Thyroid gland (tissue), 4 donors: ENCODE data around the gene ATXN7L3.

Experiments used
- POLR2A ChIP-seq, 2 donors: fragments of 450-650 bp; IDR thresholded peaks; one replicate each; pipeline ENCODE4 v1.6.1; 2017; ENCODE audit warnings: antibody characterized with exemption in 2 of 2, mild to moderate bottlenecking in 2 of 2, moderate library complexity in 1 of 2
- TF ChIP-seq, protein P1 (sequence below), 6 experiments: fragments of 200-600 bp in 3 of 6; fragments of 450-650 bp in 3 of 6; sonication (generic) in 3 of 6; IDR thresholded peaks; one replicate each; pipeline ENCODE4 v1.5.1; 2016 to 2019; ENCODE audit warnings: antibody characterized with exemption in 6 of 6, mild to moderate bottlenecking in 2 of 6, inconsistent platforms in 1 of 6, moderate library complexity in 1 of 6

DNA sequence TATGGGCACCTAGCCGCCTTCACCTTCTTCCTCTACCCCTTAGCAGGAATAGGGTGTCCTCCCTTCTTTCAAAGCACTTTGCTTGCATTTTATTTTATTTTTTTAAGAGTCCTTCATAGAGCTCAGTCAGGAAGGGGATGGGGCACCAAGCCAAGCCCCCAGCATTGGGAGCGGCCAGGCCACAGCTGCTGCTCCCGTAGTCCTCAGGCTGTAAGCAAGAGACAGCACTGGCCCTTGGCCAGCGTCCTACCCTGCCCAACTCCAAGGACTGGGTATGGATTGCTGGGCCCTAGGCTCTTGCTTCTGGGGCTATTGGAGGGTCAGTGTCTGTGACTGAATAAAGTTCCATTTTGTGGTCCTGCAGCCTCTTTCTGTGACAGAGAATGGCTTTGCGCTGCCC lies 8.3 kb downstream of the ATXN7L3 start:
- TF ChIP-seq, protein P1, sequence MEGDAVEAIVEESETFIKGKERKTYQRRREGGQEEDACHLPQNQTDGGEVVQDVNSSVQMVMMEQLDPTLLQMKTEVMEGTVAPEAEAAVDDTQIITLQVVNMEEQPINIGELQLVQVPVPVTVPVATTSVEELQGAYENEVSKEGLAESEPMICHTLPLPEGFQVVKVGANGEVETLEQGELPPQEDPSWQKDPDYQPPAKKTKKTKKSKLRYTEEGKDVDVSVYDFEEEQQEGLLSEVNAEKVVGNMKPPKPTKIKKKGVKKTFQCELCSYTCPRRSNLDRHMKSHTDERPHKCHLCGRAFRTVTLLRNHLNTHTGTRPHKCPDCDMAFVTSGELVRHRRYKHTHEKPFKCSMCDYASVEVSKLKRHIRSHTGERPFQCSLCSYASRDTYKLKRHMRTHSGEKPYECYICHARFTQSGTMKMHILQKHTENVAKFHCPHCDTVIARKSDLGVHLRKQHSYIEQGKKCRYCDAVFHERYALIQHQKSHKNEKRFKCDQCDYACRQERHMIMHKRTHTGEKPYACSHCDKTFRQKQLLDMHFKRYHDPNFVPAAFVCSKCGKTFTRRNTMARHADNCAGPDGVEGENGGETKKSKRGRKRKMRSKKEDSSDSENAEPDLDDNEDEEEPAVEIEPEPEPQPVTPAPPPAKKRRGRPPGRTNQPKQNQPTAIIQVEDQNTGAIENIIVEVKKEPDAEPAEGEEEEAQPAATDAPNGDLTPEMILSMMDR (IDR thresholded peaks at IDR 0.05), result no peak
- TF ChIP-seq POLR2A (IDR thresholded peaks at IDR 0.05), result no peak
